Endothelial cell of umbilical vein (primary cell): ENCODE data around the gene CD151. TPM values are rescaled to one million over a fixed set of nuclear protein-coding genes. Genes with fewer than 3 reads are reported as not detected.

Experiments
- BruUV-seq: library from RNA; stranded (reverse); fragments of 400-500 nt; replicated peaks from 2 replicates; lab custom pipeline; 2021; lab: Mats Ljungman, UMichigan
- CTCF ChIA-PET: fragments of 300-600, 350-600 bp; sonication (Branson Sonifier 250); formaldehyde crosslinking; loops from one replicate; lab custom pipeline; 2021; ENCODE audit warnings: antibody characterized with exemption, inconsistent platforms; lab: Charles Lee
- POLR2A ChIA-PET: fragments of 300-600, 350-600 bp; sonication (Branson Sonifier 250); formaldehyde crosslinking; loops from one replicate; lab custom pipeline; 2021; ENCODE audit warnings: antibody characterized with exemption, inconsistent platforms; lab: Charles Lee
- DNase-seq: peaks from one replicate; pipeline ENCODE4 v3.0.0-alpha.2; 2011; ENCODE audit warnings: low read depth, low spot score
- FAIRE-seq: peaks from 2 replicates; lab custom pipeline; 2011; peaks lifted over from hg19 to GRCh38; lab: Jason Lieb, UNC
- H2AFZ ChIP-seq: 2 replicates; pipeline ENCODE4 v1.6.0; 2012; ENCODE audit warnings: low read depth, low read length, control low read depth, inconsistent platforms
- H3K27ac ChIP-seq: 2 replicates; pipeline ENCODE4 v1.5.1; 2011; ENCODE audit warnings: low read depth, mild to moderate bottlenecking, control low read depth, low read length, moderate library complexity; ENCODE audit not compliant: insufficient read depth
- H3K27me3 ChIP-seq, 2 experiments: 2 replicates each; pipeline versions ENCODE4 v1.6.0 to v1.6.1; 2011; ENCODE audit warnings: low read length in 2 of 2, mixed read lengths in 1 of 2; ENCODE audit not compliant: control insufficient read depth in 2 of 2, insufficient read depth in 2 of 2
- H3K36me3 ChIP-seq, 2 experiments: 2 replicates in 1 of 2; 3 replicates in 1 of 2; pipeline ENCODE4 v1.5.1; 2011; ENCODE audit warnings: low read length in 2 of 2, mild to moderate bottlenecking in 1 of 2, moderate library complexity in 1 of 2; ENCODE audit not compliant: control insufficient read depth in 2 of 2, insufficient read depth in 2 of 2; ENCODE audit errors: extremely low read depth in 1 of 2
- H3K4me1 ChIP-seq: 3 replicates; pipeline ENCODE4 v1.5.1; 2011; ENCODE audit warnings: mild to moderate bottlenecking, low read length; ENCODE audit not compliant: control insufficient read depth, insufficient read depth; ENCODE audit errors: extremely low read depth
- H3K4me2 ChIP-seq: 2 replicates; pipeline ENCODE4 v1.6.1; 2011; ENCODE audit warnings: low read length, control low read depth, mixed read lengths; ENCODE audit not compliant: insufficient read depth
- H3K4me3 ChIP-seq, 3 experiments: fragments of 200-600 bp in 1 of 3; sonication (generic), shearing (Covaris generic) in 1 of 3; replicated peaks in 1 of 3; 2 replicates each; pipeline ENCODE4 v1.5.1; 2011 to 2016; ENCODE audit warnings: control low read depth in 3 of 3, low read length in 3 of 3, mild to moderate bottlenecking in 2 of 3, inconsistent platforms in 1 of 3, low read depth in 1 of 3, moderate library complexity in 1 of 3; ENCODE audit not compliant: insufficient read depth in 1 of 3
- H3K79me2 ChIP-seq: 2 replicates; pipeline ENCODE4 v1.6.0; 2012; ENCODE audit warnings: low read length, inconsistent platforms; ENCODE audit not compliant: control insufficient read depth, insufficient read depth
- H3K9ac ChIP-seq: replicated peaks from 2 replicates; pipeline ENCODE3; 2011; ENCODE audit warnings: low read length, control low read depth; ENCODE audit not compliant: insufficient read depth; ENCODE audit errors: extremely low read depth
- H3K9me1 ChIP-seq: replicated peaks from 3 replicates; pipeline ENCODE4 v1.6.0; 2011; ENCODE audit warnings: mild to moderate bottlenecking, low read length; ENCODE audit not compliant: control insufficient read depth, insufficient read depth; ENCODE audit errors: extremely low read depth
- H3K9me3 ChIP-seq: replicated peaks from 2 replicates; pipeline ENCODE4 v1.5.1; 2012; ENCODE audit warnings: low read length, inconsistent platforms; ENCODE audit not compliant: control insufficient read depth, insufficient read depth
- H4K20me1 ChIP-seq: replicated peaks from 2 replicates; pipeline ENCODE3; 2011; ENCODE audit warnings: mild to moderate bottlenecking, low read length; ENCODE audit not compliant: control insufficient read depth, insufficient read depth; ENCODE audit errors: extremely low read depth
- EZH2 ChIP-seq: IDR thresholded peaks from 2 replicates; pipeline ENCODE4 v1.6.1; 2012; ENCODE audit warnings: borderline replicate concordance, low read depth, mild to moderate bottlenecking, moderate library complexity, low read length, inconsistent platforms; ENCODE audit not compliant: severe bottlenecking
- FOS ChIP-seq: IDR thresholded peaks from 2 replicates; pipeline ENCODE4 v1.6.1; 2011; ENCODE audit warnings: mild to moderate bottlenecking, low read length, moderate library complexity, borderline replicate concordance; ENCODE audit not compliant: insufficient read depth
- GATA2 ChIP-seq: IDR thresholded peaks from 2 replicates; pipeline ENCODE4 v1.7.0; 2011; ENCODE audit warnings: low read depth, mild to moderate bottlenecking, moderate library complexity, mixed read lengths, low read length; ENCODE audit not compliant: insufficient read length, insufficient read depth
- JUN ChIP-seq: IDR thresholded peaks from 2 replicates; pipeline ENCODE4 v1.6.1; 2011; ENCODE audit warnings: borderline replicate concordance, low read depth; ENCODE audit not compliant: insufficient read length, insufficient read depth
- MYC ChIP-seq: IDR thresholded peaks from one replicate; pipeline ENCODE4 v1.6.1; 2011; ENCODE audit warnings: mild to moderate bottlenecking, low read depth, low read length
- POLR2A ChIP-seq: IDR thresholded peaks from 2 replicates; pipeline ENCODE4 v1.6.1; 2012; ENCODE audit warnings: low read depth, mild to moderate bottlenecking, control low read depth, low read length
- POLR2AphosphoS5 ChIP-seq: IDR thresholded peaks from 2 replicates; pipeline ENCODE4 v1.6.1; 2012; ENCODE audit warnings: low read depth, mild to moderate bottlenecking, control low read depth, low read length, moderate library complexity; ENCODE audit not compliant: insufficient read depth
- dilution Hi-C: fragments of 300-500 bp; cut with MboI; formaldehyde crosslinking; loops from one replicate; pipeline ENCODE4 v1.15.0; 2019; ENCODE audit warnings: low sequenced_read_pairs; ENCODE audit not compliant: extremely low pct_ligation_motif_present
- intact Hi-C: fragments of 100-400 bp; cut with micrococcal nuclease; formaldehyde crosslinking; loops from one replicate; pipeline ENCODE4 v1.10.0; 2022
- polyA plus RNA-seq, 4 experiments: library from polyadenylated mRNA; depleted of rRNA in 3 of 4; stranded (reverse) in 3 of 4; unstranded in 1 of 4; fragments of >200 nt; gene quantifications; 2 replicates each; pipeline versions ENCODE4 v1.2.1 to v1.2.3, GENCODE V29; 2011 to 2012; ENCODE audit warnings: missing spikeins in 1 of 4
- total RNA-seq: library from RNA; stranded (reverse); gene quantifications from 2 replicates; pipeline ENCODE4 v1.2.3, GENCODE V29; 2021
- TF ChIP-seq, protein P1 (sequence below), 2 donors: IDR thresholded peaks; 1 replicate in 1 of 2; 2 replicates in 1 of 2; pipeline ENCODE4 v1.5.1; 2011; ENCODE audit warnings: low read length in 2 of 2, mild to moderate bottlenecking in 2 of 2, moderate library complexity in 2 of 2, control low read depth in 1 of 2, inconsistent platforms in 1 of 2, low read depth in 1 of 2; ENCODE audit not compliant: insufficient read depth in 1 of 2; ENCODE audit errors: extremely low read depth in 1 of 2
- TF ChIP-seq, protein P2 (sequence below): IDR thresholded peaks from 2 replicates; pipeline ENCODE4 v1.6.1; 2011; ENCODE audit not compliant: insufficient read depth, insufficient read length

CD151 gene
- total and polyA plus RNA-seq, 2 donors (not counting 3 experiments of a cell fraction or from before 2014, with no cell fraction given): 515 to 1,090 TPM

DNA sequence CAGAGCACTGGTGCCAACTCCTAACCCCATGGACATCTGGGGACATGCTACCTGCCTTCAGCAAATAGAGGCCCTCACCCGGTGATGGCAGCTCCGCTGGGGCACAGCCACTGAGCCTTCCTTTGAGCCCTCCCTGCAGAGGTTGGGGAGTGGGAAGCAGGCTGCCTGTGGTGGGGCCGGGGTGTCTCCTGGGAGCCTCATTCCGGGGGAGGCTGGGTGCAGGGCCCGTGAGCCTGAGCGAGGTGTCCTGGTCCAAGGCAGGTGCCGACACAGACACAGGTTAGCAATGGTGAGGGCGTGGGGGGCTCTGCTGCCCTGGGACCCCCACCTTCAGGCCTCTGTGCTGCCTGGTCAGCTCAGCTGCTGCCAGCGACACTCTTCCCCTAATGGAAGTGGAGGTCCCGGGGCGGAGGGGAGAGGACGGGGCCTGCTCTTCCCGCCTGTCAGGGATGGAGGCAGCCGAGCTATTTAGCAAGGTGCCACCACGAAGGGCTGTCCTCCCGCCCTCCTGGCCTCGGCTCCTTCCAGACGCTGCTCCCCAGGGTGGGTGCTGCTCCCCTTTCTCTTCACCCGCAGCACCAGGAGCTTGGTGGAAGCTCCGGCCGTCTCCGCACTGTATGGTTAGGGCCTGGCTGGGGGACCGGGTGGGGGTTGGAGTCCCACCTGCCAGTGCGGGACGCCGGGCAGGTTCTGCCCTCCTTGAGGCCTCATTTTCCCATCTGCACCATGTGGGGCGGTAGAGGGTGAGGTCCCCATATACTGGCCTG is 21.1 kb downstream of the CD151 start:
- TF ChIP-seq POLR2A (no peak), MYC (no peak), GATA2 (no peak), EZH2 (no peak), FOS (no peak), POLR2AphosphoS5 (no peak), JUN (no peak)
- TF ChIP-seq, protein P1, sequence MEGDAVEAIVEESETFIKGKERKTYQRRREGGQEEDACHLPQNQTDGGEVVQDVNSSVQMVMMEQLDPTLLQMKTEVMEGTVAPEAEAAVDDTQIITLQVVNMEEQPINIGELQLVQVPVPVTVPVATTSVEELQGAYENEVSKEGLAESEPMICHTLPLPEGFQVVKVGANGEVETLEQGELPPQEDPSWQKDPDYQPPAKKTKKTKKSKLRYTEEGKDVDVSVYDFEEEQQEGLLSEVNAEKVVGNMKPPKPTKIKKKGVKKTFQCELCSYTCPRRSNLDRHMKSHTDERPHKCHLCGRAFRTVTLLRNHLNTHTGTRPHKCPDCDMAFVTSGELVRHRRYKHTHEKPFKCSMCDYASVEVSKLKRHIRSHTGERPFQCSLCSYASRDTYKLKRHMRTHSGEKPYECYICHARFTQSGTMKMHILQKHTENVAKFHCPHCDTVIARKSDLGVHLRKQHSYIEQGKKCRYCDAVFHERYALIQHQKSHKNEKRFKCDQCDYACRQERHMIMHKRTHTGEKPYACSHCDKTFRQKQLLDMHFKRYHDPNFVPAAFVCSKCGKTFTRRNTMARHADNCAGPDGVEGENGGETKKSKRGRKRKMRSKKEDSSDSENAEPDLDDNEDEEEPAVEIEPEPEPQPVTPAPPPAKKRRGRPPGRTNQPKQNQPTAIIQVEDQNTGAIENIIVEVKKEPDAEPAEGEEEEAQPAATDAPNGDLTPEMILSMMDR (IDR thresholded peaks at IDR 0.05; ENCODE audit: extremely low read depth in 1 of 2, insufficient read depth in 1 of 2, low read depth in 1 of 2, low read length in 2 of 2): no peak
- TF ChIP-seq, protein P2, sequence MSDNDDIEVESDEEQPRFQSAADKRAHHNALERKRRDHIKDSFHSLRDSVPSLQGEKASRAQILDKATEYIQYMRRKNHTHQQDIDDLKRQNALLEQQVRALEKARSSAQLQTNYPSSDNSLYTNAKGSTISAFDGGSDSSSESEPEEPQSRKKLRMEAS: no peak

More for the DNA sequence above, 21.1 kb downstream of the CD151 start:
- no peaks in the 10 kb centered on the region for H3K79me2 ChIP-seq
- H2AFZ ChIP-seq: no peak overlapping the region
- H3K9ac ChIP-seq: no peak overlapping the region
- BruUV-seq: no TSS peak
- POLR2A ChIA-PET: no interaction called here
- H4K20me1 ChIP-seq: no peaks in the 10 kb centered on the region
- H3K9me3 ChIP-seq: no peaks in the 10 kb centered on the region
- no peak for DNase-seq
- H3K27ac ChIP-seq: no peak overlapping the region
- H3K4me3 ChIP-seq: no peak overlapping the region
- no peaks in the 10 kb centered on the region for H3K4me1 ChIP-seq
- H3K36me3 ChIP-seq: no peaks in the 10 kb centered on the region
- no peak overlapping the region for H3K4me2 ChIP-seq
- CTCF ChIA-PET: no interaction called here
- FAIRE-seq: no peak
- dilution Hi-C loops (no loop called here), intact Hi-C loops (no loop called here)
- H3K27me3 ChIP-seq: no peaks in the 10 kb centered on the region
- no peaks in the 10 kb centered on the region for H3K9me1 ChIP-seq
